PC-9 (cell line): ENCODE data around the gene KLK11.

ENCODE experiments used
- CTCF ChIP-seq: fragments of 200-600 bp; sonication (generic); conservative IDR thresholded peaks from 2 replicates; pipeline ENCODE4 v1.6.1; 2017; ENCODE audit warnings: mixed run types, antibody characterized with exemption, mild to moderate bottlenecking, moderate library complexity
- EZH2 ChIP-seq: fragments of 200-600 bp; sonication (generic); IDR thresholded peaks from 2 replicates; pipeline ENCODE4 v1.8.0; 2017; ENCODE audit warnings: antibody characterized with exemption, low read depth

- TF ChIP-seq CTCF: no peak
- TF ChIP-seq EZH2: no peak
Measured at GRCh38 chr19:51010066-51010795, 16.2 kb downstream of the KLK11 start.
